HepG2 (cell line): ENCODE measurements around the gene MAGEC2. TPM values are rescaled to one million over a fixed set of nuclear protein-coding genes. Genes with fewer than 3 reads are reported as not detected.

Experiments
- ATAC-seq: fragments of 200-7000 bp; cut with Tn5 transposase; 3 replicates; pipeline ENCODE4 v1.9.1; 2020; ENCODE audit warnings: mild to moderate bottlenecking, moderate library complexity
- BruUV-seq: library from RNA; stranded (reverse); fragments of 400-500 nt; replicated peaks from 2 replicates; lab custom pipeline; 2021; lab: Mats Ljungman, UMichigan
- CTCF ChIA-PET: fragments of 300-600 bp; formaldehyde crosslinking; extraction: SDS; loops from one replicate; lab custom pipeline; 2021; ENCODE audit warnings: low total read pairs, inconsistent platforms, low intra/inter-chr PET ratio; lab: Yijun Ruan, JAX
- POLR2A ChIA-PET: fragments of 350-600 bp; sonication (Branson Sonifier 250); formaldehyde crosslinking; loops from one replicate; lab custom pipeline; 2020; ENCODE audit warnings: antibody characterized with exemption, inconsistent platforms; lab: Yijun Ruan, JAX
- DNase-seq: peaks from one replicate; pipeline ENCODE4 v3.0.0-alpha.2; 2015; ENCODE audit warnings: low spot score
- FAIRE-seq: peaks from 3 replicates; lab custom pipeline; 2011; peaks lifted over from hg19 to GRCh38; lab: Jason Lieb, UNC
- H2AFZ ChIP-seq: one replicate; pipeline ENCODE4 v1.6.1; 2011; ENCODE audit warnings: low read length, inconsistent platforms
- H3K27ac ChIP-seq: fragments of 300-600 bp; 3 replicates; pipeline ENCODE4 v1.8.0; 2011; ENCODE audit warnings: mixed run types, mild to moderate bottlenecking, mixed read lengths, low read length, inconsistent platforms; ENCODE audit not compliant: insufficient read depth; ENCODE audit errors: extremely low read length
- H3K27me3 ChIP-seq, 2 experiments: fragments of 200-600 bp in 1 of 2; 2 replicates in 1 of 2; 3 replicates in 1 of 2; pipeline versions ENCODE4 v1.6.0 to v1.8.0; 2011; ENCODE audit warnings: low read length in 2 of 2, mild to moderate bottlenecking in 2 of 2, moderate library complexity in 2 of 2, inconsistent platforms in 1 of 2; ENCODE audit not compliant: insufficient read depth in 2 of 2, control insufficient read depth in 1 of 2
- H3K36me3 ChIP-seq, 2 experiments: fragments of 200-600 bp in 1 of 2; replicated peaks in 1 of 2; 2 replicates in 1 of 2; 3 replicates in 1 of 2; pipeline versions ENCODE4 v1.5.1 to v1.8.0; 2011; ENCODE audit warnings: low read length in 2 of 2, inconsistent platforms in 1 of 2; ENCODE audit not compliant: insufficient read depth in 2 of 2, control insufficient read depth in 1 of 2
- H3K4me1 ChIP-seq: 2 replicates; pipeline ENCODE4 v1.5.1; 2012; ENCODE audit warnings: low read length, inconsistent platforms; ENCODE audit not compliant: insufficient read depth
- H3K4me2 ChIP-seq: 2 replicates; pipeline ENCODE4 v1.6.0; 2011; ENCODE audit warnings: low read depth, low read length, inconsistent platforms
- H3K4me3 ChIP-seq, 3 experiments: fragments of 200-600 bp in 1 of 3; sonication (generic), shearing (Covaris generic) in 1 of 3; replicated peaks in 1 of 3; 2 replicates each; pipeline ENCODE4 v1.5.1; 2011 to 2016; ENCODE audit warnings: low read length in 3 of 3, inconsistent platforms in 2 of 3, low read depth in 2 of 3, mild to moderate bottlenecking in 2 of 3, control low read depth in 1 of 3, mixed read lengths in 1 of 3; ENCODE audit not compliant: insufficient read depth in 1 of 3
- H3K79me2 ChIP-seq: one replicate; pipeline ENCODE4 v1.6.1; 2011; ENCODE audit warnings: low read length, inconsistent platforms; ENCODE audit not compliant: insufficient read depth
- H3K9ac ChIP-seq: 2 replicates; pipeline ENCODE4 v1.6.0; 2011; ENCODE audit warnings: mild to moderate bottlenecking, low read depth, low read length, inconsistent platforms; ENCODE audit not compliant: insufficient read depth
- H3K9me3 ChIP-seq: 2 replicates; pipeline ENCODE4 v1.5.1; 2012; ENCODE audit warnings: mild to moderate bottlenecking, low read length
- H4K20me1 ChIP-seq: 2 replicates; pipeline ENCODE4 v1.6.0; 2011; ENCODE audit warnings: inconsistent platforms, mild to moderate bottlenecking, low read length, moderate library complexity; ENCODE audit not compliant: insufficient read depth
- FOXJ3 ChIP-seq: sonication (generic); formaldehyde crosslinking; IDR thresholded peaks from 2 replicates; pipeline ENCODE4 v1.4.0; 2020; ENCODE audit warnings: missing genetic modification reagents, mild to moderate bottlenecking, borderline replicate concordance
- FOXO1 ChIP-seq: sonication (generic); formaldehyde crosslinking; IDR thresholded peaks from 2 replicates; pipeline ENCODE4 v1.4.0; 2020; ENCODE audit warnings: missing genetic modification reagents
- PRDM4 ChIP-seq: sonication (generic); formaldehyde crosslinking; IDR thresholded peaks from 2 replicates; pipeline ENCODE4 v1.9.0; 2021; ENCODE audit warnings: missing genetic modification reagents, borderline replicate concordance
- RFX3 ChIP-seq: IDR thresholded peaks from 2 replicates; pipeline ENCODE4 v1.6.1; 2016; ENCODE audit warnings: missing biosample characterization, missing genetic modification reagents
- ZBTB44 ChIP-seq: sonication (generic); formaldehyde crosslinking; IDR thresholded peaks from 2 replicates; pipeline ENCODE4 v1.4.0; 2020; ENCODE audit warnings: missing genetic modification reagents
- ZNF256 ChIP-seq: sonication (generic); formaldehyde crosslinking; conservative IDR thresholded peaks from 2 replicates; pipeline ENCODE4 v1.4.0; 2020; ENCODE audit warnings: missing genetic modification reagents
- ZNF646 ChIP-seq: sonication (generic); formaldehyde crosslinking; IDR thresholded peaks from 2 replicates; pipeline ENCODE4 v1.9.0; 2021; ENCODE audit warnings: mild to moderate bottlenecking, missing genetic modification reagents
- ZNF740 ChIP-seq: sonication (generic); formaldehyde crosslinking; IDR thresholded peaks from 2 replicates; pipeline ENCODE4 v1.4.0; 2020; ENCODE audit warnings: missing genetic modification reagents
- WGBS: methylation state at CpG from one replicate; pipeline ENCODE4 v1.1.6; 2017; ENCODE audit warnings: low lambda C conversion rate; 5-methylcytosine and 5-hydroxymethylcytosine counted together
- in situ Hi-C: cut with HindIII; loops from 2 replicates; pipeline ENCODE4 v1.10.0; 2017; ENCODE audit warnings: low pct_unique_long_range_greater_than_20kb; ENCODE audit not compliant: extremely low pct_ligation_motif_present
- intact Hi-C: fragments of 100-400 bp; cut with micrococcal nuclease; formaldehyde crosslinking; loops from one replicate; pipeline ENCODE4 v1.10.0; 2022; ENCODE audit not compliant: unreplicated experiment
- polyA plus RNA-seq, 8 experiments: library from polyadenylated mRNA; depleted of rRNA in 3 of 8; stranded (reverse) in 7 of 8; unstranded in 1 of 8; fragments of >200 nt; fragmentation: Illumina TruSeq in 4 of 8; extraction: Trizol in 4 of 8; gene quantifications; 2 replicates each; pipeline versions ENCODE4 v1.2.1 to v1.2.3, GENCODE V29; 2011 to 2016; ENCODE audit warnings: low read depth in 4 of 8, missing spikeins in 1 of 8, mixed read lengths in 1 of 8; ENCODE audit not compliant: insufficient read depth in 1 of 8
- total RNA-seq, 5 experiments: library from RNA; depleted of rRNA; stranded (reverse); fragments of >200 nt; fragmentation: Illumina TruSeq; extraction: Trizol; gene quantifications; 2 replicates each; pipeline ENCODE4 v1.2.3, GENCODE V29; 2016; ENCODE audit warnings: low read depth in 1 of 5

MAGEC2 gene
- total and polyA plus RNA-seq, 2 of the 13 experiments (the other 11 are each of a cell fraction or from before 2014, with no cell fraction given), result not detected

- H3K4me1 ChIP-seq, result no peaks in the 10 kb centered on the region
- ATAC-seq, result no peak
- intact Hi-C loops, result no loop called here
- FAIRE-seq, result no peak
- no peaks in the 10 kb centered on the region for H3K27me3 ChIP-seq
- H3K4me2 ChIP-seq, result no peak overlapping the region
- H3K4me3 ChIP-seq, result no peak overlapping the region
- in situ Hi-C loops, result no loop called here
- H3K79me2 ChIP-seq, result no peaks in the 10 kb centered on the region
- 6% methylated on average over 3 of the region's 4 CpGs for WGBS
- ChIA-PET CTCF (no interaction called here), POLR2A (no interaction called here)
- no peak overlapping the region for H3K9ac ChIP-seq
- H2AFZ ChIP-seq, result no peak overlapping the region
- no peak for DNase-seq
- TF ChIP-seq ZNF646 (CRISPR knock-in tag) (no peak), RFX3 (CRISPR knock-in tag) (no peak), PRDM4 (no peak), ZBTB44 (CRISPR knock-in tag) (no peak), FOXJ3 (no peak), ZNF256 (CRISPR knock-in tag) (no peak), ZNF740 (no peak), FOXO1 (no peak)
- BruUV-seq, result no TSS peak
- H3K36me3 ChIP-seq, result no peaks in the 10 kb centered on the region
- peaks cover 22% of the 10 kb centered on the region for H3K9me3 ChIP-seq
- H3K27ac ChIP-seq, result no peak overlapping the region
- no peaks in the 10 kb centered on the region for H4K20me1 ChIP-seq
Observed at GRCh38 chrX:142214081-142214480, 9.0 kb upstream of the MAGEC2 start.
